HepG2 (cell line): ENCODE measurements around the gene DCUN1D2. TPM values are rescaled to one million over a fixed set of nuclear protein-coding genes. Genes with fewer than 3 reads are reported as not detected.

ENCODE experiments used
- GABPA ChIP-seq, 2 experiments: IDR thresholded peaks; 2 replicates each; pipeline ENCODE4 v1.6.1; 2011 to 2016; ENCODE audit warnings: low read depth in 2 of 2, low read length in 1 of 2, missing biosample characterization in 1 of 2, missing genetic modification characterization in 1 of 2
- GFI1 ChIP-seq: sonication (generic); formaldehyde crosslinking; IDR thresholded peaks from 2 replicates; pipeline ENCODE4 v1.5.0; 2020; ENCODE audit warnings: missing genetic modification reagents, mild to moderate bottlenecking, borderline replicate concordance
- HNRNPK ChIP-seq: fragments of 200-400 bp; formaldehyde crosslinking; IDR thresholded peaks from 2 replicates; pipeline ENCODE4 v1.6.1; 2018; ENCODE audit warnings: low read length, low read depth, moderate library complexity, mild to moderate bottlenecking; ENCODE audit not compliant: poor library complexity, severe bottlenecking
- MBD4 ChIP-seq: IDR thresholded peaks from 2 replicates; pipeline ENCODE4 v1.6.1; 2012; ENCODE audit warnings: low read length, inconsistent platforms, borderline replicate concordance
- MTF1 ChIP-seq: sonication (generic); formaldehyde crosslinking; IDR thresholded peaks from 2 replicates; pipeline ENCODE4 v1.5.0; 2020; ENCODE audit warnings: missing genetic modification reagents
- NFRKB ChIP-seq: fragments of 450-650 bp; IDR thresholded peaks from 2 replicates; pipeline ENCODE4 v1.6.1; 2017
- NONO ChIP-seq, 2 experiments: fragments of 450-650 bp in 1 of 2; sonication (generic) in 1 of 2; formaldehyde crosslinking in 1 of 2; IDR thresholded peaks in 1 of 2; conservative IDR thresholded peaks in 1 of 2; 2 replicates each; pipeline versions ENCODE4 v1.6.1 to v1.8.0; 2017 to 2022; ENCODE audit warnings: mild to moderate bottlenecking in 1 of 2, missing genetic modification reagents in 1 of 2, moderate library complexity in 1 of 2
- ZFYVE20 ChIP-seq: sonication (generic); formaldehyde crosslinking; IDR thresholded peaks from 2 replicates; pipeline ENCODE4 v1.8.0; 2023; ENCODE audit warnings: low read depth, mild to moderate bottlenecking, moderate library complexity, missing genetic modification reagents, borderline replicate concordance
- ZHX1 ChIP-seq: sonication (generic); formaldehyde crosslinking; IDR thresholded peaks from 2 replicates; pipeline ENCODE4 v1.8.1; 2022; ENCODE audit warnings: low read depth, mild to moderate bottlenecking, missing genetic modification reagents
- ZHX2 ChIP-seq, 2 experiments: sonication (generic) in 1 of 2; formaldehyde crosslinking in 1 of 2; IDR thresholded peaks; 2 replicates each; pipeline versions ENCODE4 v1.6.1 to v1.9.0; 2014 to 2022; ENCODE audit warnings: antibody characterized with exemption in 1 of 2, borderline replicate concordance in 1 of 2, inconsistent platforms in 1 of 2, low read depth in 1 of 2, missing genetic modification reagents in 1 of 2
- ZNF292 ChIP-seq: sonication (generic); formaldehyde crosslinking; IDR thresholded peaks from 2 replicates; pipeline ENCODE4 v1.8.1; 2022; ENCODE audit warnings: mild to moderate bottlenecking, low read depth, missing genetic modification reagents, borderline replicate concordance
- ZNF33A ChIP-seq: sonication (generic); formaldehyde crosslinking; IDR thresholded peaks from 2 replicates; pipeline ENCODE4 v1.5.1; 2020; ENCODE audit warnings: missing genetic modification reagents, mild to moderate bottlenecking, moderate library complexity, borderline replicate concordance
- ZNF746 ChIP-seq: sonication (generic); formaldehyde crosslinking; IDR thresholded peaks from 2 replicates; pipeline ENCODE4 v1.8.0; 2022; ENCODE audit warnings: mild to moderate bottlenecking, missing genetic modification reagents
- ZNF850 ChIP-seq: sonication (generic); formaldehyde crosslinking; conservative IDR thresholded peaks from 2 replicates; pipeline ENCODE4 v1.9.0; 2021; ENCODE audit warnings: mild to moderate bottlenecking, missing genetic modification reagents
- ZSCAN30 ChIP-seq: sonication (generic); formaldehyde crosslinking; IDR thresholded peaks from 2 replicates; pipeline ENCODE4 v1.5.0; 2020; ENCODE audit warnings: mild to moderate bottlenecking, missing genetic modification reagents
- ZSCAN31 ChIP-seq: sonication (generic); formaldehyde crosslinking; IDR thresholded peaks from 2 replicates; pipeline ENCODE4 v1.5.0; 2020; ENCODE audit warnings: low read depth, mild to moderate bottlenecking, missing genetic modification reagents
- polyA plus RNA-seq, 8 experiments: library from polyadenylated mRNA; depleted of rRNA in 3 of 8; stranded (reverse) in 7 of 8; unstranded in 1 of 8; fragments of >200 nt; fragmentation: Illumina TruSeq in 4 of 8; extraction: Trizol in 4 of 8; gene quantifications; 2 replicates each; pipeline versions ENCODE4 v1.2.1 to v1.2.3, GENCODE V29; 2011 to 2016; ENCODE audit warnings: low read depth in 4 of 8, missing spikeins in 1 of 8, mixed read lengths in 1 of 8; ENCODE audit not compliant: insufficient read depth in 1 of 8
- total RNA-seq, 5 experiments: library from RNA; depleted of rRNA; stranded (reverse); fragments of >200 nt; fragmentation: Illumina TruSeq; extraction: Trizol; gene quantifications; 2 replicates each; pipeline ENCODE4 v1.2.3, GENCODE V29; 2016; ENCODE audit warnings: low read depth in 1 of 5
- TF ChIP-seq, protein P1 (sequence below): IDR thresholded peaks from 2 replicates; pipeline ENCODE4 v1.6.1; 2012; ENCODE audit warnings: inconsistent platforms
- TF ChIP-seq, protein P2 (sequence below): sonication (generic); formaldehyde crosslinking; IDR thresholded peaks from 2 replicates; pipeline ENCODE4 v1.9.0; 2021; ENCODE audit warnings: missing genetic modification reagents, mild to moderate bottlenecking, borderline replicate concordance

DCUN1D2 gene
- total and polyA plus RNA-seq, 2 of the 13 experiments (the other 11 are each of a cell fraction or from before 2014, with no cell fraction given) = 9.1 to 9.6 TPM

GRCh38 chr13:113437408-113438010 is 53.0 kb downstream of the DCUN1D2 start (continued):
- TF ChIP-seq ZNF292 (peak; percentile 72), NFRKB (no peak), GABPA (IDR thresholded peaks at IDR 0.05; ENCODE audit: low read depth, low read length) (no peak), GABPA (CRISPR knock-in tag; IDR thresholded peaks at IDR 0.05; ENCODE audit: low read depth) (no peak), ZNF33A (CRISPR knock-in tag) (no peak), ZHX2 (IDR thresholded peaks at IDR 0.05; ENCODE audit: low read depth) (no peak), ZHX2 (CRISPR knock-in tag; IDR thresholded peaks at IDR 0.05; ENCODE audit: borderline replicate concordance) (no peak), GFI1 (no peak), NONO (IDR thresholded peaks at IDR 0.05) (no peak), NONO (CRISPR knock-in tag; conservative IDR thresholded peaks at IDR 0.05) (no peak), MTF1 (CRISPR knock-in tag) (no peak), ZHX1 (CRISPR knock-in tag) (no peak), ZNF850 (CRISPR knock-in tag) (no peak), ZFYVE20 (no peak), MBD4 (no peak), HNRNPK (no peak), ZSCAN31 (CRISPR knock-in tag) (no peak), ZSCAN30 (CRISPR knock-in tag) (no peak), ZNF746 (CRISPR knock-in tag) (no peak)
- TF ChIP-seq, protein P1, sequence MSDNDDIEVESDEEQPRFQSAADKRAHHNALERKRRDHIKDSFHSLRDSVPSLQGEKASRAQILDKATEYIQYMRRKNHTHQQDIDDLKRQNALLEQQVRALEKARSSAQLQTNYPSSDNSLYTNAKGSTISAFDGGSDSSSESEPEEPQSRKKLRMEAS = 0 out of 2 replicates have a peak, but pooled peaks have one; percentile 26
- TF ChIP-seq, protein P2, sequence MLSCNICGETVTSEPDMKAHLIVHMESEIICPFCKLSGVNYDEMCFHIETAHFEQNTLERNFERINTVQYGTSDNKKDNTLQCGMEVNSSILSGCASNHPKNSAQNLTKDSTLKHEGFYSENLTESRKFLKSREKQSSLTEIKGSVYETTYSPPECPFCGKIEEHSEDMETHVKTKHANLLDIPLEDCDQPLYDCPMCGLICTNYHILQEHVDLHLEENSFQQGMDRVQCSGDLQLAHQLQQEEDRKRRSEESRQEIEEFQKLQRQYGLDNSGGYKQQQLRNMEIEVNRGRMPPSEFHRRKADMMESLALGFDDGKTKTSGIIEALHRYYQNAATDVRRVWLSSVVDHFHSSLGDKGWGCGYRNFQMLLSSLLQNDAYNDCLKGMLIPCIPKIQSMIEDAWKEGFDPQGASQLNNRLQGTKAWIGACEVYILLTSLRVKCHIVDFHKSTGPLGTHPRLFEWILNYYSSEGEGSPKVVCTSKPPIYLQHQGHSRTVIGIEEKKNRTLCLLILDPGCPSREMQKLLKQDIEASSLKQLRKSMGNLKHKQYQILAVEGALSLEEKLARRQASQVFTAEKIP (CRISPR knock-in tag) = no peak
